ENCODE measurements around the gene DCDC2.
"Not testable (repeated sequence)": the region's sequence is repeated elsewhere in the genome, so short reads cannot be mapped to it uniquely, and the experiment has no call there.

- TF ChIP-seq, protein P1, sequence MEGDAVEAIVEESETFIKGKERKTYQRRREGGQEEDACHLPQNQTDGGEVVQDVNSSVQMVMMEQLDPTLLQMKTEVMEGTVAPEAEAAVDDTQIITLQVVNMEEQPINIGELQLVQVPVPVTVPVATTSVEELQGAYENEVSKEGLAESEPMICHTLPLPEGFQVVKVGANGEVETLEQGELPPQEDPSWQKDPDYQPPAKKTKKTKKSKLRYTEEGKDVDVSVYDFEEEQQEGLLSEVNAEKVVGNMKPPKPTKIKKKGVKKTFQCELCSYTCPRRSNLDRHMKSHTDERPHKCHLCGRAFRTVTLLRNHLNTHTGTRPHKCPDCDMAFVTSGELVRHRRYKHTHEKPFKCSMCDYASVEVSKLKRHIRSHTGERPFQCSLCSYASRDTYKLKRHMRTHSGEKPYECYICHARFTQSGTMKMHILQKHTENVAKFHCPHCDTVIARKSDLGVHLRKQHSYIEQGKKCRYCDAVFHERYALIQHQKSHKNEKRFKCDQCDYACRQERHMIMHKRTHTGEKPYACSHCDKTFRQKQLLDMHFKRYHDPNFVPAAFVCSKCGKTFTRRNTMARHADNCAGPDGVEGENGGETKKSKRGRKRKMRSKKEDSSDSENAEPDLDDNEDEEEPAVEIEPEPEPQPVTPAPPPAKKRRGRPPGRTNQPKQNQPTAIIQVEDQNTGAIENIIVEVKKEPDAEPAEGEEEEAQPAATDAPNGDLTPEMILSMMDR (conservative IDR thresholded peaks at IDR 0.05 in 1 of 2, IDR thresholded peaks at IDR 0.05 in 1 of 2; ENCODE audit: extremely low read depth in 1 of 2, insufficient read depth in 1 of 2, low read depth in 1 of 2, low read length in 2 of 2): not testable (repeated sequence)
- TF ChIP-seq EZH2 (IDR thresholded peaks at IDR 0.05; ENCODE audit: borderline replicate concordance, low read length): not testable (repeated sequence)
Measured at GRCh38 chr6:24142733-24143132, 215.1 kb downstream of the DCDC2 start.

All from mammary epithelial cell (primary cell).